Neural cell (in vitro differentiated cells): ENCODE measurements around the gene ACOT8. TPM values are rescaled to one million over a fixed set of nuclear protein-coding genes. Genes with fewer than 3 reads are reported as not detected.

Source experiments
- H2AFZ ChIP-seq: fragments of 200-600, 300-800 bp; sonication (generic), shearing (Covaris generic); 2 replicates; pipeline ENCODE4 v1.6.0; 2014; ENCODE audit warnings: low read depth, mild to moderate bottlenecking, antibody characterized with exemption, low read length, moderate library complexity
- H3F3A ChIP-seq: fragments of 200-600 bp; shearing (Covaris generic); 2 replicates; pipeline ENCODE4 v1.6.1; 2016; ENCODE audit warnings: mild to moderate bottlenecking, moderate library complexity, mixed read lengths, antibody characterized with exemption, low read length; ENCODE audit not compliant: insufficient read depth, poor library complexity, severe bottlenecking
- H3K27ac ChIP-seq: fragments of 200-600, 300-800 bp; sonication (generic), shearing (Covaris generic); 2 replicates; pipeline ENCODE4 v1.5.1; 2014; ENCODE audit warnings: mild to moderate bottlenecking, low read length, moderate library complexity
- H3K27me3 ChIP-seq: fragments of 300-800, 200-600 bp; sonication (generic), shearing (Covaris generic); 2 replicates; pipeline ENCODE4 v1.6.0; 2014; ENCODE audit warnings: mild to moderate bottlenecking, low read depth, low read length, moderate library complexity; ENCODE audit not compliant: insufficient read depth
- H3K36me3 ChIP-seq: fragments of 300-800, 200-600 bp; sonication (generic), shearing (Covaris generic); 2 replicates; pipeline ENCODE4 v1.5.1; 2014; ENCODE audit warnings: mild to moderate bottlenecking, antibody characterized with exemption, low read length, moderate library complexity; ENCODE audit not compliant: insufficient read depth
- H3K4me2 ChIP-seq: fragments of 300-800, 200-600 bp; sonication (generic), shearing (Covaris generic); 2 replicates; pipeline ENCODE4 v1.6.0; 2014; ENCODE audit warnings: mild to moderate bottlenecking, low read length
- H3K4me3 ChIP-seq: fragments of 300-800, 200-600 bp; sonication (generic), shearing (Covaris generic); 2 replicates; pipeline ENCODE4 v1.5.1; 2014; ENCODE audit warnings: mild to moderate bottlenecking, low read length, moderate library complexity
- H3K79me2 ChIP-seq: fragments of 200-600 bp; shearing (Covaris generic); replicated peaks from 2 replicates; pipeline ENCODE4 v1.6.0; 2014; ENCODE audit warnings: mild to moderate bottlenecking, low read length, moderate library complexity; ENCODE audit not compliant: insufficient read depth
- H3K9ac ChIP-seq: fragments of 300-800, 200-600 bp; sonication (generic), shearing (Covaris generic); 2 replicates; pipeline ENCODE4 v1.6.1; 2016; ENCODE audit warnings: mild to moderate bottlenecking, low read length, mixed read lengths
- H3K9me2 ChIP-seq: fragments of 200-600 bp; shearing (Covaris generic); 2 replicates; pipeline ENCODE4 v1.6.1; 2016; ENCODE audit warnings: mild to moderate bottlenecking, low read length, mixed read lengths; ENCODE audit not compliant: insufficient read depth
- H3K9me3 ChIP-seq: fragments of 200-600, 300-800 bp; sonication (generic), shearing (Covaris generic); 2 replicates; pipeline ENCODE4 v1.6.1; 2016; ENCODE audit warnings: mild to moderate bottlenecking, mixed run types, low read length, moderate library complexity, mixed read lengths
- H4K20me1 ChIP-seq: fragments of 200-600 bp; shearing (Covaris generic); 2 replicates; pipeline ENCODE4 v1.6.1; 2016; ENCODE audit warnings: mild to moderate bottlenecking, mixed run types; ENCODE audit not compliant: insufficient read depth
- EP300 ChIP-seq: fragments of 450-650 bp; conservative IDR thresholded peaks from 2 replicates; pipeline ENCODE4 v1.6.1; 2014; ENCODE audit warnings: antibody characterized with exemption, mild to moderate bottlenecking, moderate library complexity; ENCODE audit not compliant: poor library complexity, severe bottlenecking
- EZH2 ChIP-seq: fragments of 200-600, 300-800 bp; shearing (Covaris generic), sonication (generic); IDR thresholded peaks from 2 replicates; pipeline ENCODE4 v1.6.1; 2014; ENCODE audit warnings: antibody characterized with exemption, low read length, borderline replicate concordance, mild to moderate bottlenecking; ENCODE audit not compliant: insufficient read depth, poor library complexity, severe bottlenecking
- MXI1 ChIP-seq: fragments of 450-650 bp; conservative IDR thresholded peaks from 2 replicates; pipeline ENCODE4 v1.6.1; 2014; ENCODE audit warnings: antibody characterized with exemption, mild to moderate bottlenecking; ENCODE audit not compliant: poor library complexity, severe bottlenecking
- POLR2AphosphoS5 ChIP-seq: IDR thresholded peaks from 2 replicates; pipeline ENCODE4 v1.6.1; 2012
- RAD21 ChIP-seq: fragments of 450-650 bp; conservative IDR thresholded peaks from 2 replicates; pipeline ENCODE4 v1.6.1; 2014; ENCODE audit warnings: antibody characterized with exemption, mild to moderate bottlenecking, moderate library complexity
- SMC3 ChIP-seq: fragments of 450-650 bp; conservative IDR thresholded peaks from 2 replicates; pipeline ENCODE4 v1.6.1; 2014; ENCODE audit warnings: antibody characterized with exemption, mild to moderate bottlenecking, moderate library complexity; ENCODE audit not compliant: poor library complexity
- TAF1 ChIP-seq: IDR thresholded peaks from 2 replicates; pipeline ENCODE4 v1.6.1; 2012; ENCODE audit warnings: low read depth
- polyA plus RNA-seq: library from polyadenylated mRNA; depleted of rRNA; stranded (reverse); fragments of >200 nt; gene quantifications from 2 replicates; pipeline ENCODE4 v1.2.3, GENCODE V29; 2014
- TF ChIP-seq, protein P1 (sequence below): fragments of 450-650 bp; IDR thresholded peaks from 2 replicates; pipeline ENCODE4 v1.5.1; 2014; ENCODE audit warnings: antibody characterized with exemption, mild to moderate bottlenecking, moderate library complexity; ENCODE audit not compliant: poor library complexity, severe bottlenecking
- TF ChIP-seq, protein P2 (sequence below): IDR thresholded peaks from 2 replicates; pipeline ENCODE4 v1.6.1; 2012; ENCODE audit warnings: borderline replicate concordance

Gene ACOT8
- polyA plus RNA-seq, 1 donor from 2014 or later, result 68.7 TPM

DNA sequence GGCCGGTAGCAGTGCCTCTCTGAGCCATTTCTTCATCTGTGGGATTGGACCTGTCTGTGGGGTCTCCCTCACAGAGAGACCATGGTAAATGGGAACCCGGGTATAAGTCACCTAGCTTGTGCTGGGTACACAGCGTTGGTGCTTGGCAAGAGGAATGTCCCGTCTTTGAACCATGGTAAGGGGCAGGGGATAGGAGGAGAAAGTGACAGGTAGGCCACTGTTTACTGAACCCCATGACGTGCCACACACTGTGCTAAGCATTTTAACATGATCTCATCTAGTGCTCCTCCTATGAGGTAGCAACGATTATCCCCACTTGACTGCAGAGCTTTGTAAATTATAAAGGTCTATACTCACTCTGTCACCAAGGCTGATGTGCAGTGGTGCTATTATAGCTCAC, 29.5 kb downstream of the ACOT8 start:
- no peaks in the 10 kb centered on the region for H3K36me3 ChIP-seq
- no peak overlapping the region for H2AFZ ChIP-seq
- H3K27me3 ChIP-seq, result no peaks in the 10 kb centered on the region
- no peak overlapping the region for H3K9ac ChIP-seq
- H3F3A ChIP-seq, result no peaks in the 10 kb centered on the region
- no peaks in the 10 kb centered on the region for H4K20me1 ChIP-seq
- no peak overlapping the region for H3K27ac ChIP-seq
- no peaks in the 10 kb centered on the region for H3K9me3 ChIP-seq
- H3K9me2 ChIP-seq, result no peaks in the 10 kb centered on the region
- no peak for TF ChIP-seq SMC3
- TF ChIP-seq MXI1, result no peak
- no peak for TF ChIP-seq EP300
- no peak for TF ChIP-seq EZH2
- TF ChIP-seq RAD21, result no peak
- TF ChIP-seq, protein P1, sequence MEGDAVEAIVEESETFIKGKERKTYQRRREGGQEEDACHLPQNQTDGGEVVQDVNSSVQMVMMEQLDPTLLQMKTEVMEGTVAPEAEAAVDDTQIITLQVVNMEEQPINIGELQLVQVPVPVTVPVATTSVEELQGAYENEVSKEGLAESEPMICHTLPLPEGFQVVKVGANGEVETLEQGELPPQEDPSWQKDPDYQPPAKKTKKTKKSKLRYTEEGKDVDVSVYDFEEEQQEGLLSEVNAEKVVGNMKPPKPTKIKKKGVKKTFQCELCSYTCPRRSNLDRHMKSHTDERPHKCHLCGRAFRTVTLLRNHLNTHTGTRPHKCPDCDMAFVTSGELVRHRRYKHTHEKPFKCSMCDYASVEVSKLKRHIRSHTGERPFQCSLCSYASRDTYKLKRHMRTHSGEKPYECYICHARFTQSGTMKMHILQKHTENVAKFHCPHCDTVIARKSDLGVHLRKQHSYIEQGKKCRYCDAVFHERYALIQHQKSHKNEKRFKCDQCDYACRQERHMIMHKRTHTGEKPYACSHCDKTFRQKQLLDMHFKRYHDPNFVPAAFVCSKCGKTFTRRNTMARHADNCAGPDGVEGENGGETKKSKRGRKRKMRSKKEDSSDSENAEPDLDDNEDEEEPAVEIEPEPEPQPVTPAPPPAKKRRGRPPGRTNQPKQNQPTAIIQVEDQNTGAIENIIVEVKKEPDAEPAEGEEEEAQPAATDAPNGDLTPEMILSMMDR, result no peak
- TF ChIP-seq, protein P2, sequence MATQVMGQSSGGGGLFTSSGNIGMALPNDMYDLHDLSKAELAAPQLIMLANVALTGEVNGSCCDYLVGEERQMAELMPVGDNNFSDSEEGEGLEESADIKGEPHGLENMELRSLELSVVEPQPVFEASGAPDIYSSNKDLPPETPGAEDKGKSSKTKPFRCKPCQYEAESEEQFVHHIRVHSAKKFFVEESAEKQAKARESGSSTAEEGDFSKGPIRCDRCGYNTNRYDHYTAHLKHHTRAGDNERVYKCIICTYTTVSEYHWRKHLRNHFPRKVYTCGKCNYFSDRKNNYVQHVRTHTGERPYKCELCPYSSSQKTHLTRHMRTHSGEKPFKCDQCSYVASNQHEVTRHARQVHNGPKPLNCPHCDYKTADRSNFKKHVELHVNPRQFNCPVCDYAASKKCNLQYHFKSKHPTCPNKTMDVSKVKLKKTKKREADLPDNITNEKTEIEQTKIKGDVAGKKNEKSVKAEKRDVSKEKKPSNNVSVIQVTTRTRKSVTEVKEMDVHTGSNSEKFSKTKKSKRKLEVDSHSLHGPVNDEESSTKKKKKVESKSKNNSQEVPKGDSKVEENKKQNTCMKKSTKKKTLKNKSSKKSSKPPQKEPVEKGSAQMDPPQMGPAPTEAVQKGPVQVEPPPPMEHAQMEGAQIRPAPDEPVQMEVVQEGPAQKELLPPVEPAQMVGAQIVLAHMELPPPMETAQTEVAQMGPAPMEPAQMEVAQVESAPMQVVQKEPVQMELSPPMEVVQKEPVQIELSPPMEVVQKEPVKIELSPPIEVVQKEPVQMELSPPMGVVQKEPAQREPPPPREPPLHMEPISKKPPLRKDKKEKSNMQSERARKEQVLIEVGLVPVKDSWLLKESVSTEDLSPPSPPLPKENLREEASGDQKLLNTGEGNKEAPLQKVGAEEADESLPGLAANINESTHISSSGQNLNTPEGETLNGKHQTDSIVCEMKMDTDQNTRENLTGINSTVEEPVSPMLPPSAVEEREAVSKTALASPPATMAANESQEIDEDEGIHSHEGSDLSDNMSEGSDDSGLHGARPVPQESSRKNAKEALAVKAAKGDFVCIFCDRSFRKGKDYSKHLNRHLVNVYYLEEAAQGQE, result no peak
- no peak for TF ChIP-seq TAF1
- TF ChIP-seq POLR2AphosphoS5, result no peak
- H3K79me2 ChIP-seq, result no peaks in the 10 kb centered on the region
- no peak overlapping the region for H3K4me3 ChIP-seq
- no peak overlapping the region for H3K4me2 ChIP-seq

DNA sequence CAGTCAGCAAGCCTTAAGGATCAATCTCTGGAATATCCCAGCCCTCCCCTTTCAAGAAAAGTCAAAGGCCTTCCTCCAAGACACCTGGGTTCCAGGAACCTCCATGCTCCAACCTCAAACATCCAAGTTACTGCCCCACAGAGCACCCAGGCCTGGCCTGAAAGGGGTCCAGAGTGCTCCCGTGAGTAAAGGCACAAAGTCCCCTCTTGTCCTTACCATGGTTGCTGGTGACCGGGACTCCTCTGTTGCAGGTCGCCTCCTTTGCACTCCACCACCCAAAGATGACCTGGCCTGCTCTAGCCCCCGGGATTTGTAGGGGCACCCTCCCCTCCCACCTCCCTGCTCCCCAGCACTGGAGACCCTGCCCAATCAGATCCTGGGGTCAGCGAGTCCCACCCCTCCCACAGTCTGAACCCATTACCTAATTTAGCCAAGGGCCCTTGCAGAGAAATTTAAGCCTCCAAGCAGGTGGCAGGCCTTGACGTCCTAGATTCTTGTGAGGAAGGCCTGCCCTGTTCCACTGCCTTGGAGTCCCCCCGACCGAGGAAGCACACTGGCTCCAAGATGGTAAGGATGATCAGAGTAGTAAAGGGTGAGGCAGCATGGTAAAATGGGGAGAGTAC, 30.1 kb downstream of the ACOT8 start, which contains the start of gene TNNC2:
Gene TNNC2, minus strand, starts transcription at position 283 of the 623 bp plus-strand sequence. Its CDS starts 64 bp downstream, at position 219.
- no peak within 1 kb of the TSS for H3K27ac ChIP-seq
- no peaks in the 10 kb centered on the region for H3K9me3 ChIP-seq
- H3K4me3 ChIP-seq, result no peak within 1 kb of the TSS
- no peaks in the 10 kb centered on the region for H3K36me3 ChIP-seq
- no peak within 1 kb of the TSS for H2AFZ ChIP-seq
- no peak within 1 kb of the TSS for H3K4me2 ChIP-seq
- H4K20me1 ChIP-seq, result no peaks in the 10 kb centered on the region
- no peaks in the 10 kb centered on the region for H3K27me3 ChIP-seq
- H3K9ac ChIP-seq, result no peak within 1 kb of the TSS
- no peaks in the 10 kb centered on the region for H3K79me2 ChIP-seq
- H3K9me2 ChIP-seq, result no peaks in the 10 kb centered on the region
- TF ChIP-seq TAF1 (no peak), RAD21 (no peak), MXI1 (no peak), POLR2AphosphoS5 (no peak), EZH2 (no peak), EP300 (no peak), SMC3 (no peak)
- TF ChIP-seq, protein P1, result no peak
- TF ChIP-seq, protein P2, result no peak
- no peaks in the 10 kb centered on the region for H3F3A ChIP-seq
